NT2/D1 (cell line): ENCODE results near the gene C1orf122.

Experiments
- DNase-seq: peaks from one replicate; pipeline ENCODE4 v3.0.0-alpha.2; 2011; ENCODE audit warnings: low read depth, low spot score
- H3K27me3 ChIP-seq: 2 replicates; pipeline ENCODE4 v1.6.0; 2011; ENCODE audit warnings: mild to moderate bottlenecking; ENCODE audit not compliant: insufficient read length, insufficient read depth
- H3K36me3 ChIP-seq: 2 replicates; pipeline ENCODE4 v1.6.1; 2011; ENCODE audit warnings: mild to moderate bottlenecking, low read length, mixed read lengths; ENCODE audit not compliant: insufficient read depth, insufficient read length
- H3K4me1 ChIP-seq: 2 replicates; pipeline ENCODE4 v1.5.1; 2011; ENCODE audit not compliant: insufficient read depth, insufficient read length
- H3K4me3 ChIP-seq: 2 replicates; pipeline ENCODE4 v1.5.1; 2011; ENCODE audit warnings: low read depth; ENCODE audit not compliant: insufficient read length
- H3K9ac ChIP-seq: 2 replicates; pipeline ENCODE4 v1.6.0; 2011; ENCODE audit warnings: low read depth; ENCODE audit not compliant: insufficient read length
- H3K9me3 ChIP-seq: 2 replicates; pipeline ENCODE4 v1.5.1; 2011; ENCODE audit warnings: mild to moderate bottlenecking, low read length; ENCODE audit not compliant: insufficient read depth
- SUZ12 ChIP-seq: IDR thresholded peaks from 2 replicates; pipeline ENCODE4 v1.6.1; 2011; ENCODE audit not compliant: insufficient read length, insufficient read depth; ENCODE audit errors: extremely low read depth
- YY1 ChIP-seq: IDR thresholded peaks from 2 replicates; pipeline ENCODE4 v1.6.1; 2011; ENCODE audit not compliant: insufficient read length, insufficient read depth
- ZNF274 ChIP-seq: IDR thresholded peaks from 2 replicates; pipeline ENCODE4 v1.6.1; 2011; ENCODE audit warnings: mild to moderate bottlenecking, low read depth, low read length

Gene C1orf122

GRCh38 chr1:37846647-37847339 lies 39.2 kb downstream of the C1orf122 start:
- no peak for DNase-seq
- no peaks in the 10 kb centered on the region for H3K4me1 ChIP-seq
- H3K4me3 ChIP-seq: no peak overlapping the region
- no peak overlapping the region for H3K9ac ChIP-seq
- no peaks in the 10 kb centered on the region for H3K27me3 ChIP-seq
- TF ChIP-seq ZNF274: no peak
- no peaks in the 10 kb centered on the region for H3K9me3 ChIP-seq
- H3K36me3 ChIP-seq: peaks cover 39% of the 10 kb centered on the region

- Histone ChIP-seq H3K9me3 (no peaks in the 10 kb centered on the region), H3K4me3 (no peak overlapping the region), H3K4me1 (no peaks in the 10 kb centered on the region), H3K9ac (no peak overlapping the region), H3K36me3 (peaks cover 50% of the 10 kb centered on the region), H3K27me3 (no peaks in the 10 kb centered on the region)
- TF ChIP-seq ZNF274 (no peak), YY1 (no peak), SUZ12 (no peak)
- no peak for DNase-seq
Measured at GRCh38 chr1:37849480-37849879, 41.9 kb downstream of the C1orf122 start.

- Histone ChIP-seq H3K9me3 (no peaks in the 10 kb centered on the region), H3K4me3 (no peak overlapping the region), H3K27me3 (no peaks in the 10 kb centered on the region), H3K36me3 (peaks cover 56% of the 10 kb centered on the region), H3K9ac (no peak overlapping the region), H3K4me1 (no peaks in the 10 kb centered on the region)
- DNase-seq: no peak
- no peak for TF ChIP-seq YY1
- TF ChIP-seq ZNF274: no peak
- no peak for TF ChIP-seq SUZ12
Measured at GRCh38 chr1:37850352-37850955, 42.9 kb downstream of the C1orf122 start.

GRCh38 chr1:37851262-37851661 lies 43.7 kb downstream of the C1orf122 start:
- DNase-seq: no peak
- Histone ChIP-seq H3K36me3 (peaks cover 53% of the 10 kb centered on the region), H3K27me3 (no peaks in the 10 kb centered on the region), H3K4me1 (no peaks in the 10 kb centered on the region), H3K4me3 (no peak overlapping the region), H3K9ac (no peak overlapping the region), H3K9me3 (no peaks in the 10 kb centered on the region)
- TF ChIP-seq YY1: no peak
- TF ChIP-seq ZNF274: no peak
- no peak for TF ChIP-seq SUZ12

- Histone ChIP-seq H3K9me3 (no peaks in the 10 kb centered on the region), H3K27me3 (no peaks in the 10 kb centered on the region), H3K4me3 (no peak overlapping the region), H3K9ac (no peak overlapping the region), H3K4me1 (no peaks in the 10 kb centered on the region), H3K36me3 (peaks cover 51% of the 10 kb centered on the region)
- TF ChIP-seq YY1: no peak
- TF ChIP-seq SUZ12: no peak
- no peak for TF ChIP-seq ZNF274
- DNase-seq: no peak
Measured at GRCh38 chr1:37851782-37852210, 44.2 kb downstream of the C1orf122 start.

GRCh38 chr1:37853157-37853556 lies 45.6 kb downstream of the C1orf122 start:
- peaks cover 50% of the 10 kb centered on the region for H3K36me3 ChIP-seq

GRCh38 chr1:37854406-37854805 lies 46.8 kb downstream of the C1orf122 start:
- Histone ChIP-seq H3K4me1 (peaks cover 4% of the 10 kb centered on the region), H3K9ac (no peak overlapping the region), H3K4me3 (no peak overlapping the region), H3K27me3 (no peaks in the 10 kb centered on the region), H3K9me3 (no peaks in the 10 kb centered on the region), H3K36me3 (peaks cover 45% of the 10 kb centered on the region)
- TF ChIP-seq YY1 (no peak), ZNF274 (no peak), SUZ12 (no peak)
- DNase-seq: no peak

More at GRCh38 chr1:37853157-37853556, 45.6 kb downstream of the C1orf122 start:
- H3K4me3 ChIP-seq: no peak overlapping the region
- no peaks in the 10 kb centered on the region for H3K9me3 ChIP-seq
- TF ChIP-seq YY1 (no peak), ZNF274 (no peak), SUZ12 (no peak)
- DNase-seq: no peak
- no peaks in the 10 kb centered on the region for H3K27me3 ChIP-seq
- H3K4me1 ChIP-seq: no peaks in the 10 kb centered on the region
- no peak overlapping the region for H3K9ac ChIP-seq
